HepG2 (cell line): ENCODE results near the gene FOXJ2. TPM values are rescaled to one million over a fixed set of nuclear protein-coding genes. Genes with fewer than 3 reads are reported as not detected.

ENCODE experiments used
- GZF1 ChIP-seq: sonication (generic); formaldehyde crosslinking; IDR thresholded peaks from 2 replicates; pipeline ENCODE4 v1.5.1; 2020; ENCODE audit warnings: mild to moderate bottlenecking, missing genetic modification reagents
- HINFP ChIP-seq: sonication (generic); formaldehyde crosslinking; IDR thresholded peaks from 2 replicates; pipeline ENCODE4 v1.4.0; 2020; ENCODE audit warnings: low read depth, mild to moderate bottlenecking, missing genetic modification reagents
- HMG20A ChIP-seq: IDR thresholded peaks from 2 replicates; pipeline ENCODE4 v1.6.1; 2016; ENCODE audit warnings: borderline replicate concordance
- KLF16 ChIP-seq, 2 experiments: sonication (generic) in 1 of 2; formaldehyde crosslinking in 1 of 2; IDR thresholded peaks; 2 replicates each; pipeline versions ENCODE4 v1.6.1 to v1.8.0; 2016 to 2023; ENCODE audit warnings: missing genetic modification reagents in 2 of 2, missing compliant biosample characterization in 1 of 2
- NFE2L2 ChIP-seq: fragments of 150-350 bp; IDR thresholded peaks from 2 replicates; pipeline ENCODE4 v1.6.1; 2014; ENCODE audit warnings: low read length
- TEAD3 ChIP-seq: optimal IDR thresholded peaks from 2 replicates; pipeline ENCODE3; 2016; ENCODE audit warnings: borderline replicate concordance
- ZFP37 ChIP-seq: sonication (generic); formaldehyde crosslinking; IDR thresholded peaks from 2 replicates; pipeline ENCODE4 v1.4.0; 2020; ENCODE audit warnings: missing genetic modification reagents, borderline replicate concordance
- ZNF34 ChIP-seq: sonication (generic); formaldehyde crosslinking; IDR thresholded peaks from 2 replicates; pipeline ENCODE4 v1.4.0; 2020; ENCODE audit warnings: mild to moderate bottlenecking, missing genetic modification reagents, borderline replicate concordance
- ZNF510 ChIP-seq: sonication (generic); formaldehyde crosslinking; IDR thresholded peaks from 2 replicates; pipeline ENCODE4 v1.4.0; 2020; ENCODE audit warnings: low read depth, mild to moderate bottlenecking, missing genetic modification reagents
- ZNF687 ChIP-seq: sonication (generic); formaldehyde crosslinking; IDR thresholded peaks from 2 replicates; pipeline ENCODE4 v1.5.1; 2020; ENCODE audit warnings: mild to moderate bottlenecking, missing genetic modification reagents, moderate library complexity
- ZSCAN31 ChIP-seq: sonication (generic); formaldehyde crosslinking; IDR thresholded peaks from 2 replicates; pipeline ENCODE4 v1.5.0; 2020; ENCODE audit warnings: low read depth, mild to moderate bottlenecking, missing genetic modification reagents
- polyA plus RNA-seq, 8 experiments: library from polyadenylated mRNA; depleted of rRNA in 3 of 8; stranded (reverse) in 7 of 8; unstranded in 1 of 8; fragments of >200 nt; fragmentation: Illumina TruSeq in 4 of 8; extraction: Trizol in 4 of 8; gene quantifications; 2 replicates each; pipeline versions ENCODE4 v1.2.1 to v1.2.3, GENCODE V29; 2011 to 2016; ENCODE audit warnings: low read depth in 4 of 8, missing spikeins in 1 of 8, mixed read lengths in 1 of 8; ENCODE audit not compliant: insufficient read depth in 1 of 8
- total RNA-seq, 5 experiments: library from RNA; depleted of rRNA; stranded (reverse); fragments of >200 nt; fragmentation: Illumina TruSeq; extraction: Trizol; gene quantifications; 2 replicates each; pipeline ENCODE4 v1.2.3, GENCODE V29; 2016; ENCODE audit warnings: low read depth in 1 of 5
- TF ChIP-seq, protein P1 (sequence below): sonication (generic); IDR thresholded peaks from 2 replicates; pipeline ENCODE4 v1.6.1; 2016; ENCODE audit warnings: low read depth, borderline replicate concordance
- TF ChIP-seq, protein P2 (sequence below): sonication (generic); formaldehyde crosslinking; IDR thresholded peaks from 2 replicates; pipeline ENCODE4 v1.5.0; 2020; ENCODE audit warnings: mild to moderate bottlenecking, missing genetic modification reagents
- TF ChIP-seq, protein P3 (sequence below): IDR thresholded peaks from 2 replicates; pipeline ENCODE4 v1.6.1; 2016; ENCODE audit warnings: missing compliant biosample characterization, missing genetic modification reagents, borderline replicate concordance
- TF ChIP-seq, protein P4 (sequence below): IDR thresholded peaks from 2 replicates; pipeline ENCODE4 v1.6.1; 2018; ENCODE audit warnings: missing genetic modification reagents, mild to moderate bottlenecking, missing compliant biosample characterization

FOXJ2 gene
- total and polyA plus RNA-seq, 2 of the 13 experiments (the other 11 are each of a cell fraction or from before 2014, with no cell fraction given) = 2.2 to 2.9 TPM

- no peak for TF ChIP-seq NFE2L2
- TF ChIP-seq, protein P1, sequence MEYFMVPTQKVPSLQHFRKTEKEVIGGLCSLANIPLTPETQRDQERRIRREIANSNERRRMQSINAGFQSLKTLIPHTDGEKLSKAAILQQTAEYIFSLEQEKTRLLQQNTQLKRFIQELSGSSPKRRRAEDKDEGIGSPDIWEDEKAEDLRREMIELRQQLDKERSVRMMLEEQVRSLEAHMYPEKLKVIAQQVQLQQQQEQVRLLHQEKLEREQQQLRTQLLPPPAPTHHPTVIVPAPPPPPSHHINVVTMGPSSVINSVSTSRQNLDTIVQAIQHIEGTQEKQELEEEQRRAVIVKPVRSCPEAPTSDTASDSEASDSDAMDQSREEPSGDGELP = peak; percentile 7; the same call in 1 of the 2 replicates
- peak; percentile 82 for TF ChIP-seq ZNF687 (CRISPR knock-in tag)
- peak; percentile 80; the same call in 1 of the 2 replicates for TF ChIP-seq HINFP (CRISPR knock-in tag)
- no peak; the same call in 1 of the 2 replicates for TF ChIP-seq ZNF510 (CRISPR knock-in tag)
- TF ChIP-seq ZNF34 (CRISPR knock-in tag) = peak; percentile 47; the same call in 1 of the 2 replicates
- no peak for TF ChIP-seq GZF1 (CRISPR knock-in tag)
- TF ChIP-seq, protein P2, sequence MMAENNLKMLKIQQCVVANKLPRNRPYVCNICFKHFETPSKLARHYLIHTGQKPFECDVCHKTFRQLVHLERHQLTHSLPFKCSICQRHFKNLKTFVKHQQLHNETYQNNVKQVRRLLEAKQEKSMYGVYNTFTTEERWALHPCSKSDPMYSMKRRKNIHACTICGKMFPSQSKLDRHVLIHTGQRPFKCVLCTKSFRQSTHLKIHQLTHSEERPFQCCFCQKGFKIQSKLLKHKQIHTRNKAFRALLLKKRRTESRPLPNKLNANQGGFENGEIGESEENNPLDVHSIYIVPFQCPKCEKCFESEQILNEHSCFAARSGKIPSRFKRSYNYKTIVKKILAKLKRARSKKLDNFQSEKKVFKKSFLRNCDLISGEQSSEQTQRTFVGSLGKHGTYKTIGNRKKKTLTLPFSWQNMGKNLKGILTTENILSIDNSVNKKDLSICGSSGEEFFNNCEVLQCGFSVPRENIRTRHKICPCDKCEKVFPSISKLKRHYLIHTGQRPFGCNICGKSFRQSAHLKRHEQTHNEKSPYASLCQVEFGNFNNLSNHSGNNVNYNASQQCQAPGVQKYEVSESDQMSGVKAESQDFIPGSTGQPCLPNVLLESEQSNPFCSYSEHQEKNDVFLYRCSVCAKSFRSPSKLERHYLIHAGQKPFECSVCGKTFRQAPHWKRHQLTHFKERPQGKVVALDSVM (CRISPR knock-in tag) = peak; percentile 65; the same call in 1 of the 2 replicates
- TF ChIP-seq KLF16 (CRISPR knock-in tag; IDR thresholded peaks at IDR 0.05) = no peak; a peak in 1 of 4 replicates
- peak; percentile 69; the same call in 1 of the 2 replicates for TF ChIP-seq ZSCAN31 (CRISPR knock-in tag)
- TF ChIP-seq, protein P3, sequence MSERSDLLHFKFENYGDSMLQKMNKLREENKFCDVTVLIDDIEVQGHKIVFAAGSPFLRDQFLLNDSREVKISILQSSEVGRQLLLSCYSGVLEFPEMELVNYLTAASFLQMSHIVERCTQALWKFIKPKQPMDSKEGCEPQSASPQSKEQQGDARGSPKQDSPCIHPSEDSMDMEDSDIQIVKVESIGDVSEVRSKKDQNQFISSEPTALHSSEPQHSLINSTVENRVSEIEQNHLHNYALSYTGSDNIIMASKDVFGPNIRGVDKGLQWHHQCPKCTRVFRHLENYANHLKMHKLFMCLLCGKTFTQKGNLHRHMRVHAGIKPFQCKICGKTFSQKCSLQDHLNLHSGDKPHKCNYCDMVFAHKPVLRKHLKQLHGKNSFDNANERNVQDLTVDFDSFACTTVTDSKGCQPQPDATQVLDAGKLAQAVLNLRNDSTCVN = no peak
- TF ChIP-seq, protein P4, sequence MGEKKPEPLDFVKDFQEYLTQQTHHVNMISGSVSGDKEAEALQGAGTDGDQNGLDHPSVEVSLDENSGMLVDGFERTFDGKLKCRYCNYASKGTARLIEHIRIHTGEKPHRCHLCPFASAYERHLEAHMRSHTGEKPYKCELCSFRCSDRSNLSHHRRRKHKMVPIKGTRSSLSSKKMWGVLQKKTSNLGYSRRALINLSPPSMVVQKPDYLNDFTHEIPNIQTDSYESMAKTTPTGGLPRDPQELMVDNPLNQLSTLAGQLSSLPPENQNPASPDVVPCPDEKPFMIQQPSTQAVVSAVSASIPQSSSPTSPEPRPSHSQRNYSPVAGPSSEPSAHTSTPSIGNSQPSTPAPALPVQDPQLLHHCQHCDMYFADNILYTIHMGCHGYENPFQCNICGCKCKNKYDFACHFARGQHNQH (CRISPR knock-in tag) = no peak
- TF ChIP-seq ZFP37 (CRISPR knock-in tag) = 0 out of 2 replicates have a peak, but pooled peaks have one; percentile 39
- TF ChIP-seq HMG20A (CRISPR knock-in tag) = no peak; the same call in 1 of the 2 replicates
- no peak for TF ChIP-seq TEAD3 (CRISPR knock-in tag)
These were observed at the start of gene FOXJ2 (continued) for GRCh38 chr12:8032242-8033152.
